HCT116 (cell line): ENCODE results near the gene RBM26. TPM values are rescaled to one million over a fixed set of nuclear protein-coding genes. Genes with fewer than 3 reads are reported as not detected.

Experiments
- ATAC-seq: fragments of 200-7000 bp; cut with Tn5 transposase; 2 replicates; pipeline ENCODE4 v1.9.1; 2020; ENCODE audit warnings: mild to moderate bottlenecking, moderate library complexity
- BruUV-seq: library from RNA; stranded (reverse); fragments of 400-500 nt; replicated peaks from 2 replicates; lab custom pipeline; 2021; lab: Mats Ljungman, UMichigan
- CTCF ChIA-PET: fragments of 300-600 bp; sonication (Branson Sonifier 250); formaldehyde crosslinking; loops from one replicate; lab custom pipeline; 2021; ENCODE audit warnings: antibody characterized with exemption; lab: Charles Lee
- POLR2A ChIA-PET: fragments of 300-600, 350-600 bp; sonication (Branson Sonifier 250); formaldehyde crosslinking; loops from one replicate; lab custom pipeline; 2021; ENCODE audit warnings: antibody characterized with exemption; lab: Charles Lee
- RAD21 ChIA-PET, 2 experiments: fragments of 300-600 bp; sonication (Branson Sonifier 250); formaldehyde crosslinking; loops; one replicate each; lab custom pipeline; 2023; ENCODE audit warnings: low total read pairs in 2 of 2; ENCODE audit not compliant: uncharacterized antibody in 2 of 2, unreplicated experiment in 2 of 2, low non-redundant PET in 1 of 2; lab: Charles Lee
- DNase-seq: peaks from one replicate; pipeline ENCODE4 v3.0.0-alpha.2; 2010; ENCODE audit warnings: low read depth, low spot score
- H2AFZ ChIP-seq: fragments of 200-600 bp; shearing (Covaris generic), sonication (generic); 2 replicates; pipeline ENCODE4 v1.6.1; 2017; ENCODE audit warnings: low read depth, mixed run types, mixed read lengths, antibody characterized with exemption, low read length; ENCODE audit not compliant: poor library complexity, severe bottlenecking
- H3K27ac ChIP-seq: 2 replicates; pipeline ENCODE4 v1.5.1; 2012; ENCODE audit warnings: low read depth, low read length
- H3K27me3 ChIP-seq: fragments of 200-600 bp; sonication (generic); 2 replicates; pipeline ENCODE4 v1.6.1; 2016; ENCODE audit warnings: mixed run types, low read length, mixed read lengths; ENCODE audit not compliant: insufficient read depth
- H3K36me3 ChIP-seq, 2 experiments: fragments of 200-500 bp in 1 of 2; fragments of 200-600 bp in 1 of 2; sonication (Bioruptor generic) in 1 of 2; sonication (generic) in 1 of 2; 2 replicates each; pipeline versions ENCODE4 v1.5.1 to v1.6.1; 2014 to 2016; ENCODE audit warnings: low read length in 2 of 2, inconsistent platforms in 1 of 2, mixed read lengths in 1 of 2, mixed run types in 1 of 2; ENCODE audit not compliant: insufficient read depth in 2 of 2, control insufficient read depth in 1 of 2
- H3K4me1 ChIP-seq, 2 experiments: fragments of 200-600 bp in 1 of 2; sonication (generic) in 1 of 2; 2 replicates each; pipeline versions ENCODE4 v1.5.1 to v1.6.1; 2012 to 2017; ENCODE audit warnings: low read length in 2 of 2, inconsistent platforms in 1 of 2, mild to moderate bottlenecking in 1 of 2, mixed read lengths in 1 of 2, mixed run types in 1 of 2, moderate library complexity in 1 of 2; ENCODE audit not compliant: insufficient read depth in 2 of 2, control insufficient read depth in 1 of 2
- H3K4me2 ChIP-seq: fragments of 200-600 bp; sonication (generic); 2 replicates; pipeline ENCODE4 v1.6.1; 2017; ENCODE audit warnings: mixed run types, low read length, mixed read lengths
- H3K4me3 ChIP-seq, 2 experiments: fragments of 200-600 bp in 1 of 2; sonication (generic) in 1 of 2; replicated peaks in 1 of 2; 2 replicates each; pipeline ENCODE4 v1.5.1; 2011 to 2016; ENCODE audit warnings: low read length in 2 of 2, control low read depth in 1 of 2, low read depth in 1 of 2, mild to moderate bottlenecking in 1 of 2, mixed read lengths in 1 of 2, mixed run types in 1 of 2
- H3K79me2 ChIP-seq: fragments of 200-600 bp; sonication (generic); 2 replicates; pipeline ENCODE4 v1.6.1; 2017; ENCODE audit warnings: mild to moderate bottlenecking, mixed run types, low read length, moderate library complexity, mixed read lengths; ENCODE audit not compliant: insufficient read depth
- H3K9ac ChIP-seq: fragments of 200-600 bp; sonication (generic); 2 replicates; pipeline ENCODE4 v1.6.1; 2016; ENCODE audit warnings: low read length, mixed read lengths
- H3K9me2 ChIP-seq: fragments of 200-600 bp; sonication (generic), shearing (Covaris generic); 2 replicates; pipeline ENCODE4 v1.6.1; 2017; ENCODE audit warnings: mixed run types, mild to moderate bottlenecking, moderate library complexity; ENCODE audit not compliant: insufficient read depth
- H3K9me3 ChIP-seq, 2 experiments: fragments of 200-500 bp in 1 of 2; fragments of 200-600 bp in 1 of 2; sonication (Bioruptor generic) in 1 of 2; sonication (generic) in 1 of 2; 2 replicates each; pipeline ENCODE4 v1.6.1; 2014 to 2017; ENCODE audit warnings: low read length in 2 of 2, mixed read lengths in 2 of 2, inconsistent platforms in 1 of 2, low read depth in 1 of 2, mild to moderate bottlenecking in 1 of 2, mixed run types in 1 of 2, moderate library complexity in 1 of 2; ENCODE audit not compliant: control insufficient read depth in 1 of 2, insufficient read depth in 1 of 2
- H4K20me1 ChIP-seq: fragments of 200-600 bp; sonication (generic), shearing (Covaris generic); 2 replicates; pipeline ENCODE4 v1.6.1; 2017; ENCODE audit warnings: mixed run types, mild to moderate bottlenecking, moderate library complexity; ENCODE audit not compliant: insufficient read depth
- CEBPB ChIP-seq: IDR thresholded peaks from 2 replicates; pipeline ENCODE4 v1.6.1; 2012; ENCODE audit warnings: low read depth
- EGR1 ChIP-seq: IDR thresholded peaks from 2 replicates; pipeline ENCODE4 v1.6.1; 2012; ENCODE audit warnings: low read depth
- ELF1 ChIP-seq: IDR thresholded peaks from 2 replicates; pipeline ENCODE4 v1.6.1; 2012; ENCODE audit warnings: low read depth, borderline replicate concordance
- EZH2 ChIP-seq: fragments of 200-600 bp; sonication (generic); IDR thresholded peaks from 2 replicates; pipeline ENCODE4 v1.6.1; 2017; ENCODE audit warnings: antibody characterized with exemption, mixed run types
- FOSL1 ChIP-seq: IDR thresholded peaks from 2 replicates; pipeline ENCODE4 v1.6.1; 2012; ENCODE audit warnings: low read depth
- JUND ChIP-seq: IDR thresholded peaks from 2 replicates; pipeline ENCODE4 v1.6.1; 2012
- RAD21 ChIP-seq: IDR thresholded peaks from 2 replicates; pipeline ENCODE4 v1.6.1; 2012; ENCODE audit warnings: low read depth, mild to moderate bottlenecking
- SIN3A ChIP-seq: IDR thresholded peaks from 2 replicates; pipeline ENCODE4 v1.6.1; 2012; ENCODE audit warnings: low read depth
- SP1 ChIP-seq: IDR thresholded peaks from 2 replicates; pipeline ENCODE4 v1.6.1; 2012; ENCODE audit warnings: low read depth
- SRF ChIP-seq: IDR thresholded peaks from 2 replicates; pipeline ENCODE4 v1.6.1; 2012; ENCODE audit warnings: low read depth
- ZFX ChIP-seq: fragments of 450-650 bp; IDR thresholded peaks from 2 replicates; pipeline ENCODE4 v1.6.1; 2017
- intact Hi-C: fragments of 100-400 bp; cut with micrococcal nuclease; formaldehyde crosslinking; loops from 2 replicates; pipeline ENCODE4 v1.10.0; 2022
- total RNA-seq: library from RNA; stranded (reverse); gene quantifications from one replicate; pipeline ENCODE4 v1.2.1, GENCODE V29; 2021; ENCODE audit not compliant: unreplicated experiment
- TF ChIP-seq, protein P1 (sequence below), 3 experiments: fragments of 200-600 bp in 1 of 3; sonication (generic) in 1 of 3; IDR thresholded peaks in 2 of 3; conservative IDR thresholded peaks in 1 of 3; 2 replicates each; pipeline ENCODE4 v1.5.1; 2012 to 2017; ENCODE audit warnings: low read depth in 2 of 3, low read length in 2 of 3, antibody characterized with exemption in 1 of 3, borderline replicate concordance in 1 of 3, control low read depth in 1 of 3, mild to moderate bottlenecking in 1 of 3, mixed read lengths in 1 of 3, mixed run types in 1 of 3, moderate library complexity in 1 of 3; ENCODE audit not compliant: insufficient read depth in 1 of 3
- TF ChIP-seq, protein P2 (sequence below): IDR thresholded peaks from 2 replicates; pipeline ENCODE4 v1.6.1; 2012

Gene RBM26
- total RNA-seq, 1 experiment from 2014 or later: 52.5 TPM

DNA sequence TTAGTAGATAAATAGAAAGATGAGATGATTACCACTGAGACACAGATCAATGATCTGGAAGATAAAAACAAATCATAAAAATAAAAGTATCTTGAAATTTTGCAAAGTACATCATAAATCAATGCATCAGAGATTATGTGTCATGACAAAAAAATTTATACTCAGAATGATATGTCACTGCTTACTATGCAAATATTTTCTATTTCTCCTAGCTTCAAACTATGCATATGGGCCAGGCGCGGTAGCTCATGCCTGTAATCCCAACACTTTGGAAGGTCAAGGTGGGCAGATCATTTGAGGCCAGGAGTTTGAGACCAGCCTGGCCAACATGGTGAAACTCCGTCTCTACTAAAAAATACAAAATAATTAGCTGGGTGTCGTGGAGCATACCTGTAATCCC lies 17.3 kb upstream of the RBM26 start:
- Histone ChIP-seq H3K4me2 (no peak overlapping the region), H3K36me3 (no peaks in the 10 kb centered on the region), H3K79me2 (no peaks in the 10 kb centered on the region), H3K27ac (no peak overlapping the region), H3K9me3 (no peaks in the 10 kb centered on the region), H3K9ac (no peak overlapping the region), H3K9me2 (no peaks in the 10 kb centered on the region), H3K27me3 (no peaks in the 10 kb centered on the region), H3K4me1 (no peaks in the 10 kb centered on the region), H2AFZ (no peak overlapping the region)
- no peak for DNase-seq
- POLR2A ChIA-PET: no interaction called here
- BruUV-seq: no TSS peak
- RAD21 ChIA-PET: interaction anchor here (1.3 to 2.9 kb wide), 3 partner anchors 117 to 118 kb away, joined by 5 to 14 read pairs (median 10); no protein-coding TSS in a partner anchor
- CTCF ChIA-PET: interaction anchor here (1.2 to 3.9 kb wide), 13 partner anchors 8 to 124 kb away, joined by 3 to 184 read pairs (median 7); partner anchors contain the start of gene RBM26
- TF ChIP-seq, protein P1, sequence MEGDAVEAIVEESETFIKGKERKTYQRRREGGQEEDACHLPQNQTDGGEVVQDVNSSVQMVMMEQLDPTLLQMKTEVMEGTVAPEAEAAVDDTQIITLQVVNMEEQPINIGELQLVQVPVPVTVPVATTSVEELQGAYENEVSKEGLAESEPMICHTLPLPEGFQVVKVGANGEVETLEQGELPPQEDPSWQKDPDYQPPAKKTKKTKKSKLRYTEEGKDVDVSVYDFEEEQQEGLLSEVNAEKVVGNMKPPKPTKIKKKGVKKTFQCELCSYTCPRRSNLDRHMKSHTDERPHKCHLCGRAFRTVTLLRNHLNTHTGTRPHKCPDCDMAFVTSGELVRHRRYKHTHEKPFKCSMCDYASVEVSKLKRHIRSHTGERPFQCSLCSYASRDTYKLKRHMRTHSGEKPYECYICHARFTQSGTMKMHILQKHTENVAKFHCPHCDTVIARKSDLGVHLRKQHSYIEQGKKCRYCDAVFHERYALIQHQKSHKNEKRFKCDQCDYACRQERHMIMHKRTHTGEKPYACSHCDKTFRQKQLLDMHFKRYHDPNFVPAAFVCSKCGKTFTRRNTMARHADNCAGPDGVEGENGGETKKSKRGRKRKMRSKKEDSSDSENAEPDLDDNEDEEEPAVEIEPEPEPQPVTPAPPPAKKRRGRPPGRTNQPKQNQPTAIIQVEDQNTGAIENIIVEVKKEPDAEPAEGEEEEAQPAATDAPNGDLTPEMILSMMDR (IDR thresholded peaks at IDR 0.05 in 2 of 3, conservative IDR thresholded peaks at IDR 0.05 in 1 of 3; ENCODE audit: borderline replicate concordance in 1 of 3, insufficient read depth in 1 of 3, low read depth in 2 of 3, low read length in 2 of 3): no peak
- TF ChIP-seq EZH2 (no peak), ELF1 (no peak), SIN3A (no peak), FOSL1 (no peak), SRF (no peak)
- TF ChIP-seq, all 23 proteins: peak for 0
- ATAC-seq: no peak
- Histone ChIP-seq H3K4me3 (no peak overlapping the region), H4K20me1 (no peaks in the 10 kb centered on the region)
- intact Hi-C loops: no loop called here

DNA sequence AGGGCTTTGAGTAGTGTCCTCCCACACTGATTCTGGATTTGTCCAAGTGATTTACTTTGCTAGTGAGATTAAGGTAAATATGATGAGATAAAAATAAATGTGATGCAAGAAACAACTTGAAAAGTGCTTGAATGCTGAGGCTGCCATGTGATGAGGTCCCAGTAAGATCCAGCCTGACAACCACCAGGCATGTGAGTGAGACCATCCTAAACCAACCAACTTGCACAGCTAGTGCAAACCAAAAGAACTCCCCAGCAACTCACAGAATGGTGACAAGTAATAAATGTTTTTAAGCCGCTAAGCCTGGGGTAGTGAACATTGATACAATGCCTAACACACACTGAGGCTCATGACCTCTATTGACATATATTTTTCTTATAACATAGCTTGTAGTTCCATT lies 13.3 kb upstream of the RBM26 start:
- CTCF ChIA-PET: interaction anchor here (2.0 kb wide), 1 partner anchor 122 kb away, joined by 10 read pairs; no protein-coding TSS in a partner anchor
- no peak overlapping the region for H3K9ac ChIP-seq
- H3K9me2 ChIP-seq: no peaks in the 10 kb centered on the region
- TF ChIP-seq ZFX (no peak), EGR1 (no peak), CEBPB (no peak), JUND (no peak), SP1 (no peak), RAD21 (no peak), SRF (no peak)
- TF ChIP-seq, protein P1 (IDR thresholded peaks at IDR 0.05 in 2 of 3, conservative IDR thresholded peaks at IDR 0.05 in 1 of 3; ENCODE audit: borderline replicate concordance in 1 of 3, insufficient read depth in 1 of 3, low read depth in 2 of 3, low read length in 2 of 3): no peak
- TF ChIP-seq, protein P2, sequence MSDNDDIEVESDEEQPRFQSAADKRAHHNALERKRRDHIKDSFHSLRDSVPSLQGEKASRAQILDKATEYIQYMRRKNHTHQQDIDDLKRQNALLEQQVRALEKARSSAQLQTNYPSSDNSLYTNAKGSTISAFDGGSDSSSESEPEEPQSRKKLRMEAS: no peak
- TF ChIP-seq, all 23 proteins: peak for 0
- Histone ChIP-seq H3K36me3 (peaks cover 0 to 5% of the 10 kb centered on the region in 2 experiments; a peak in 1 of 4 replicates), H4K20me1 (no peaks in the 10 kb centered on the region), H3K27me3 (no peaks in the 10 kb centered on the region), H3K4me1 (no peaks in the 10 kb centered on the region), H3K27ac (no peak overlapping the region), H3K9me3 (no peaks in the 10 kb centered on the region), H3K4me2 (no peak overlapping the region), H3K79me2 (no peaks in the 10 kb centered on the region), H2AFZ (no peak overlapping the region), H3K4me3 (no peak overlapping the region)
- DNase-seq: no peak
- ChIA-PET POLR2A (no interaction called here), RAD21 (no interaction called here)
- intact Hi-C loops: no loop called here
- BruUV-seq: no TSS peak
- no peak for ATAC-seq
